Nephron progenitor cell (in vitro differentiated cells): ENCODE data around the gene ASNSD1.

Experiments used
- DNase-seq: peaks from one replicate; pipeline ENCODE4 v3.0.0; 2021
- H3K27ac Mint-ChIP-seq: 2 replicates; pipeline ENCODE4 v1.8.0; 2021; ENCODE audit warnings: mild to moderate bottlenecking, moderate library complexity, mixed read lengths
- H3K27me3 Mint-ChIP-seq: 2 replicates; pipeline ENCODE4 v1.8.0; 2021; ENCODE audit warnings: mild to moderate bottlenecking, low read depth, mixed read lengths; ENCODE audit not compliant: poor library complexity
- H3K36me3 Mint-ChIP-seq: 2 replicates; pipeline ENCODE4 v1.8.0; 2021; ENCODE audit warnings: low read depth, mixed read lengths
- H3K4me1 Mint-ChIP-seq: 2 replicates; pipeline ENCODE4 v1.8.0; 2021; ENCODE audit warnings: mixed read lengths
- H3K4me3 Mint-ChIP-seq: 2 replicates; pipeline ENCODE4 v1.8.0; 2021; ENCODE audit warnings: mild to moderate bottlenecking, moderate library complexity, mixed read lengths
- H3K9me3 Mint-ChIP-seq: 2 replicates; pipeline ENCODE4 v1.8.0; 2021; ENCODE audit warnings: mild to moderate bottlenecking, moderate library complexity, mixed read lengths
- CTCF ChIP-seq: fragments of 200-600 bp; sonication (generic); IDR thresholded peaks from 2 replicates; pipeline ENCODE4 v1.5.0; 2021; ENCODE audit warnings: antibody characterized with exemption

ASNSD1 gene

GRCh38 chr2:189638301-189639006 is 22.8 kb upstream of the ASNSD1 start:
- Mint-ChIP-seq H3K27ac (no peak overlapping the region), H3K36me3 (no peaks in the 10 kb centered on the region), H3K4me3 (no peak overlapping the region)

GRCh38 chr2:189639007-189639609 is 22.2 kb upstream of the ASNSD1 start:
- TF ChIP-seq CTCF: no peak
- no peak overlapping the region for H3K27ac Mint-ChIP-seq
- H3K4me3 Mint-ChIP-seq: no peak overlapping the region
- H3K36me3 Mint-ChIP-seq: no peaks in the 10 kb centered on the region
- no peaks in the 10 kb centered on the region for H3K9me3 Mint-ChIP-seq
- peaks cover 12% of the 10 kb centered on the region for H3K4me1 Mint-ChIP-seq
- peaks cover 3% of the 10 kb centered on the region for H3K27me3 Mint-ChIP-seq
- DNase-seq: no peak

More at GRCh38 chr2:189638301-189639006, 22.8 kb upstream of the ASNSD1 start:
- H3K9me3 Mint-ChIP-seq: no peaks in the 10 kb centered on the region
- peaks cover 12% of the 10 kb centered on the region for H3K4me1 Mint-ChIP-seq
- H3K27me3 Mint-ChIP-seq: peaks cover 3% of the 10 kb centered on the region
- no peak for DNase-seq
- no peak for TF ChIP-seq CTCF

- H3K4me1 Mint-ChIP-seq: peaks cover 12% of the 10 kb centered on the region
- peak overlapping the region; percentile 38 for H3K27ac Mint-ChIP-seq
- H3K4me3 Mint-ChIP-seq: no peak overlapping the region
- no peaks in the 10 kb centered on the region for H3K9me3 Mint-ChIP-seq
- no peak for DNase-seq
- TF ChIP-seq CTCF: no peak
- peaks cover 6% of the 10 kb centered on the region for H3K27me3 Mint-ChIP-seq
- no peaks in the 10 kb centered on the region for H3K36me3 Mint-ChIP-seq
These were observed 20.3 kb upstream of the ASNSD1 start for GRCh38 chr2:189641002-189641401.

GRCh38 chr2:189641590-189641989 is 19.7 kb upstream of the ASNSD1 start:
- H3K27me3 Mint-ChIP-seq: peaks cover 6% of the 10 kb centered on the region
- no peaks in the 10 kb centered on the region for H3K9me3 Mint-ChIP-seq
- TF ChIP-seq CTCF: no peak
- H3K4me3 Mint-ChIP-seq: no peak overlapping the region
- DNase-seq: no peak
- no peaks in the 10 kb centered on the region for H3K36me3 Mint-ChIP-seq
- peaks cover 12% of the 10 kb centered on the region for H3K4me1 Mint-ChIP-seq
- H3K27ac Mint-ChIP-seq: peak overlapping the region; percentile 38

- DNase-seq: no peak
- no peak for TF ChIP-seq CTCF
- H3K4me3 Mint-ChIP-seq: no peak overlapping the region
- peaks cover 10% of the 10 kb centered on the region for H3K9me3 Mint-ChIP-seq
- H3K4me1 Mint-ChIP-seq: peaks cover 4% of the 10 kb centered on the region
- no peaks in the 10 kb centered on the region for H3K36me3 Mint-ChIP-seq
- no peak overlapping the region for H3K27ac Mint-ChIP-seq
- H3K27me3 Mint-ChIP-seq: peaks cover 3% of the 10 kb centered on the region
These were observed 14.7 kb upstream of the ASNSD1 start for GRCh38 chr2:189646521-189646920.
